ENCODE data around the gene WFDC1.

GRCh38 chr16:84306564-84306963, 11.9 kb downstream of the WFDC1 start:
- TF ChIP-seq CTCF (IDR thresholded peaks at IDR 0.05; ENCODE audit: low read depth, low read length, missing input control) = no peak
- TF ChIP-seq RXRA (IDR thresholded peaks at IDR 0.05) = no peak
- no peak for TF ChIP-seq TAF1 (conservative IDR thresholded peaks at IDR 0.05)
- no peak for TF ChIP-seq EGR1 (IDR thresholded peaks at IDR 0.05; ENCODE audit: low read depth in 2 of 2)

Measured in liver (tissue), 3 donors.